ENCODE measurements around the gene GJD3. TPM values are rescaled to one million over a fixed set of nuclear protein-coding genes. Genes with fewer than 3 reads are reported as not detected.
A peak's percentile ranks its signal among the peaks of the same experiment; 100 is the strongest.

Gene GJD3
- total RNA-seq, 1 experiment from 2014 or later: 0.71 TPM

DNA sequence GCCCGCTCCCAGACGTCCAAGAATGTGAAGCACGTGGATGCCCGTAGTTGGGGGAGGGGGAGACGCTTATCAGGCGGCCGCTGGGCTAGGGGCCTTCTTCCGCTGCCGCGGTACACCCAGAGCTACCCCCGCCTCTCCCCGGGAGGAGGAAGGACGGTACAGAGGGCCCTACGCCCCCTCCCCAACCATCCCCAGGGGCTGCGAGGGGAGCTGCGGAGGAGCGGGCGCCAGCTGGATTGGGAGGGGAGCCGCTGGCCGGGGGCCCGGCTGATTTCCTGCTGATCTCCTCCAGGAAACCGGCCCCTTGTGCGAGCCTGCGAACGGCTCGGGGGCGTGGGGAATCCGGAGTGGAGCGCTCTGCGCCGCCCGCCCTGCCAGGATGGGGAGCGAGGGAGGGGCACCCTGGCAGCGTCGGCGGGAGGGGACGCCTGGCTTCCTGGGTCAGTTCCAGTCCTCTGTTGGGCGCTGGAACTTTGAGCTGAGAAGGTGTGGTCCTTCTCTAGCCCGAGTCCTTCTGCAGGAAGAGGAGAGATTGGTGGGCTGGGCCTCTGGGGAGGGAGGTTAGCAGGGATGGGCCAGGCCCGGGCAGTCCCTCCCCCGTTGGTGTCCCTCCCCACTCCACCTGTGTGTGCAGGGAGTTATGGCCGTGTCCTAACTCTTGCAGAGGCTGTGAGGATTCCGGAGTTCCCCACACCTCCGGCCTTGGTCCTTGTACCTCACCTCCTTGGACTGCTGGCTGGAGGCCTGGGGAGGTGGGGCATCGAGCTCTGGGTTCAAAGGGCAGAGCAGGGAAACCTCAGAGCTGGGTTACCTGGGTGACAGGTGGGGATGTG, 19.2 kb downstream of the GJD3 start:
- CTCF ChIA-PET: interaction anchor here (0.6 to 37.0 kb wide), 46 partner anchors 11 to 1203 kb away, joined by 3 to 1520 read pairs (median 4); partner anchors contain the start of genes CASC3, CDC6, GJD3 and NR1D1
- peaks cover 85% of the 10 kb centered on the region for H3K4me1 Mint-ChIP-seq (ENCODE audit: low read depth, unreplicated experiment)
- peak overlapping the region; percentile 75 for H3K27ac Mint-ChIP-seq (ENCODE audit: unreplicated experiment)
- no peaks in the 10 kb centered on the region for H3K9me3 Mint-ChIP-seq (ENCODE audit: low read depth, unreplicated experiment)
- peaks cover 80% of the 10 kb centered on the region for H3K36me3 Mint-ChIP-seq (ENCODE audit: insufficient read depth, unreplicated experiment)
- intact Hi-C loops (cut with micrococcal nuclease; ENCODE audit: unreplicated experiment): loop anchor here (1.0 to 2.0 kb wide), 2 partner anchors 31 to 43 kb away; no protein-coding TSS in a partner anchor
- DNase-seq: peak; percentile 99
- no TSS peak for BruUV-seq (replicated peaks)
- H3K4me3 Mint-ChIP-seq (ENCODE audit: low read depth, unreplicated experiment): peak overlapping the region; percentile 89
- TF ChIP-seq, protein P1, sequence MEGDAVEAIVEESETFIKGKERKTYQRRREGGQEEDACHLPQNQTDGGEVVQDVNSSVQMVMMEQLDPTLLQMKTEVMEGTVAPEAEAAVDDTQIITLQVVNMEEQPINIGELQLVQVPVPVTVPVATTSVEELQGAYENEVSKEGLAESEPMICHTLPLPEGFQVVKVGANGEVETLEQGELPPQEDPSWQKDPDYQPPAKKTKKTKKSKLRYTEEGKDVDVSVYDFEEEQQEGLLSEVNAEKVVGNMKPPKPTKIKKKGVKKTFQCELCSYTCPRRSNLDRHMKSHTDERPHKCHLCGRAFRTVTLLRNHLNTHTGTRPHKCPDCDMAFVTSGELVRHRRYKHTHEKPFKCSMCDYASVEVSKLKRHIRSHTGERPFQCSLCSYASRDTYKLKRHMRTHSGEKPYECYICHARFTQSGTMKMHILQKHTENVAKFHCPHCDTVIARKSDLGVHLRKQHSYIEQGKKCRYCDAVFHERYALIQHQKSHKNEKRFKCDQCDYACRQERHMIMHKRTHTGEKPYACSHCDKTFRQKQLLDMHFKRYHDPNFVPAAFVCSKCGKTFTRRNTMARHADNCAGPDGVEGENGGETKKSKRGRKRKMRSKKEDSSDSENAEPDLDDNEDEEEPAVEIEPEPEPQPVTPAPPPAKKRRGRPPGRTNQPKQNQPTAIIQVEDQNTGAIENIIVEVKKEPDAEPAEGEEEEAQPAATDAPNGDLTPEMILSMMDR (IDR thresholded peaks at IDR 0.05; ENCODE audit: unreplicated experiment): no peak
- H3K27me3 Mint-ChIP-seq (ENCODE audit: unreplicated experiment): no peaks in the 10 kb centered on the region

DNA sequence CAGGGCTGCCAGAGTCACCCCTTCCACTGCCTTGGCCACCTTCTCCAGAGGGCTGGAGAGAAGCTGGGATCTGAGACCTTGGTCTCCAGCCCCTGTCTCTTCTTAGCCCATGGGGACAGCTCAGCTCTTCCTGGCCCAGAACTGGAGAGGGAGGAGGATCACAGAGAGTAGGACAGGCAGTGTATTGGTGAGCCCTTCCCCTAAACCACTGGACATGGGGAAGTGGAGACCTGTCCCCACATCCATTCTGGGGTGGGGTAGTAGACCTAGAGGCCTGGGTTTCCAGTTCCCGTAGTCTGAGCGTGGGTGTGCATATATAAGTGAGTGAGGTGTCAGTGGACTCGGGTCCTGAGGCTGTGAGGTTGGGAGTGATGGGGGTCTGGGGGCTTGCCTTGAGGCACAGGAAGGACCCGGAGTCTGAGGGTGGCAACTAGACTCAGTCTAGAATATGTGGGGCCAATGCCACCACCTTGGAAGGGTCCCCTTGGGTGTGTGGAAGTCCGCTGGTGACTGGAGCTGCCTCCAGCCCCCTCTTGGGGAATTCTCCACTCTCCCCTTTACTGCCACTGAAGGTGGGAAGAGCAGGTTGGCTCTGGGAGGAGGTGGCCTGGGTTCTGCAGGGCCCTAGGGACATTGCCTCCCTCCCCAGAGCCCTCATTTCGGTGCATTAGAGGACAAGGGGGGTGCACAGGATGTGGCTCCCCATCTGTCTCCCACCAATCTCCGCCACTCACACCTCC, 19.9 kb downstream of the GJD3 start:
- H3K27me3 Mint-ChIP-seq (ENCODE audit: unreplicated experiment): no peaks in the 10 kb centered on the region
- peaks cover 79% of the 10 kb centered on the region for H3K36me3 Mint-ChIP-seq (ENCODE audit: insufficient read depth, unreplicated experiment)
- peak overlapping the region; percentile 89 for H3K4me3 Mint-ChIP-seq (ENCODE audit: low read depth, unreplicated experiment)
- H3K9me3 Mint-ChIP-seq (ENCODE audit: low read depth, unreplicated experiment): no peaks in the 10 kb centered on the region
- peak overlapping the region; percentile 75 for H3K27ac Mint-ChIP-seq (ENCODE audit: unreplicated experiment)
- CTCF ChIA-PET: interaction anchor here (0.6 to 37.0 kb wide), 31 partner anchors 12 to 1204 kb away, joined by 3 to 1520 read pairs (median 5); partner anchors contain the start of genes CDC6, GJD3, NR1D1 and RARA
- TF ChIP-seq, protein P1 (IDR thresholded peaks at IDR 0.05; ENCODE audit: unreplicated experiment): no peak
- H3K4me1 Mint-ChIP-seq (ENCODE audit: low read depth, unreplicated experiment): peaks cover 87% of the 10 kb centered on the region
- DNase-seq: no peak
- BruUV-seq (replicated peaks): no TSS peak
- intact Hi-C loops (cut with micrococcal nuclease; ENCODE audit: unreplicated experiment): loop anchor here (1.0 to 2.0 kb wide), 2 partner anchors 30 to 42 kb away; no protein-coding TSS in a partner anchor

DNA sequence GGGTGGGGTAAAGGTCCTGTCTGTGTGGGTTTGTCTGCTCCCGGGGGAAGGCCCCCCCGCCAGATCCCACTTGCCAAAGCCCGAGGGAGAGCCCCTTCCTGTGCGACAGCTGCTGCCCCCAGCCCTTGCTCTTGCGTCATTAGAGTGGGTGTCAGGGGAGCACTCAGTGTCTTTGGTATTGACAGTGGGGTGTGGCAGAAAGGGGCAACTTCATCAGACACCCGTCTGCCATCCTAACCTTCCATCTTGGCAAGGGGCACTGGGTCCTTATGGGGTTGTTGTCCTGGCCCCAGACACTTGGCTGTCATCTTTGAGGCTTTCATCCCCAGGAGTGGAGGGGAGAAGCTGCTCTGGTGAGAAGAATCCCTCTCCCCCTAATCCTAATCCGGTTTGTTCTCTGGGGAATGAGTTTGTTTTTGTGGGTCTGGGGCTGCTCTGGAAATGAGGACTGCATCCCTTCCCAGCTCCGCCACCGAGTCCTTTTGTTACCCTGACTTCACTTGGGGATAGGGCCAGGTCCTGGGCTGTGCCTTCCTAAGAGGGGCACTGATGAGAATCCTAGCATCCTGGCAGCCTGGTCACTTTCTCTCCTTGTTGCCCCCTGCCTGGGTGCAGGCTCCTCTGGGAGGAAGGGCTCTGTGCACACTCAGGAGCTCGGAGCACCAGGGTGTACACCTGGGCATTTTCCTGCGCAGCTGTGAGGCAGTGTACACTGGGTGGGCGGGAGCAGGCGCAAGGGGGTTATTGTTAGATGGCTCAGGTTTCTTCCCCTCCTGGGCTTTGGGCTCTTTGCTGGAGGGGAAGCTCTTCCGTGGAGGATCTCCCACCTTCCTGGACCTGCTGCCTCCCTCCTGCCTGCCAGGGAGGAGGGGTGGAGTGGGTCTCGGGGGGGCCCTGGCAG, 21.1 kb downstream of the GJD3 start:
- CTCF ChIA-PET: interaction anchor here (0.6 to 37.0 kb wide), 14 partner anchors 13 to 892 kb away, joined by 3 to 1520 read pairs (median 4); partner anchors contain the start of genes MED1, RARA and TOP2A
- peak overlapping the region; percentile 89 for H3K4me3 Mint-ChIP-seq (ENCODE audit: low read depth, unreplicated experiment)
- no peaks in the 10 kb centered on the region for H3K9me3 Mint-ChIP-seq (ENCODE audit: low read depth, unreplicated experiment)
- no peaks in the 10 kb centered on the region for H3K27me3 Mint-ChIP-seq (ENCODE audit: unreplicated experiment)
- H3K27ac Mint-ChIP-seq (ENCODE audit: unreplicated experiment): peak overlapping the region; percentile 75
- no TSS peak for BruUV-seq (replicated peaks)
- intact Hi-C loops (cut with micrococcal nuclease; ENCODE audit: unreplicated experiment): loop anchor here (2.0 kb wide), 1 partner anchor 41 kb away; no protein-coding TSS in a partner anchor
- TF ChIP-seq, protein P1 (IDR thresholded peaks at IDR 0.05; ENCODE audit: unreplicated experiment): no peak
- no peak for DNase-seq
- peaks cover 70% of the 10 kb centered on the region for H3K36me3 Mint-ChIP-seq (ENCODE audit: insufficient read depth, unreplicated experiment)
- H3K4me1 Mint-ChIP-seq (ENCODE audit: low read depth, unreplicated experiment): peaks cover 81% of the 10 kb centered on the region

All from Calu3 (cell line).